MCF 10A (cell line): ENCODE results near the gene OSBPL9. TPM values are rescaled to one million over a fixed set of nuclear protein-coding genes. Genes with fewer than 3 reads are reported as not detected.

ENCODE experiments used
- BruUV-seq: library from RNA; stranded (reverse); fragments of 400-500 nt; replicated peaks from 2 replicates; lab custom pipeline; 2021; lab: Mats Ljungman, UMichigan
- CTCF ChIA-PET: fragments of 300-600 bp; sonication (Branson Sonifier 250); formaldehyde crosslinking; extraction: SDS; loops from one replicate; lab custom pipeline; 2021; ENCODE audit warnings: antibody characterized with exemption, inconsistent platforms; lab: Yijun Ruan, JAX
- POLR2A ChIA-PET: fragments of 300-600, 350-650 bp; sonication (Branson Sonifier 250); formaldehyde crosslinking; extraction: SDS; loops from one replicate; lab custom pipeline; 2020; ENCODE audit warnings: antibody characterized with exemption, inconsistent platforms; lab: Yijun Ruan, JAX
- DNase-seq: peaks from one replicate; pipeline ENCODE4 v3.0.0-alpha.2; 2018; ENCODE audit not compliant: unreplicated experiment
- H3K27ac Mint-ChIP-seq: one replicate; pipeline ENCODE4 v1.8.0; 2022; ENCODE audit warnings: mild to moderate bottlenecking, low read depth, mixed read lengths; ENCODE audit not compliant: unreplicated experiment
- H3K27me3 Mint-ChIP-seq: one replicate; pipeline ENCODE4 v1.8.0; 2022; ENCODE audit warnings: mixed read lengths; ENCODE audit not compliant: insufficient read depth, unreplicated experiment
- H3K36me3 Mint-ChIP-seq: one replicate; pipeline ENCODE4 v1.8.0; 2022; ENCODE audit warnings: mild to moderate bottlenecking, moderate library complexity, mixed read lengths; ENCODE audit not compliant: insufficient read depth, unreplicated experiment
- H3K4me1 Mint-ChIP-seq: one replicate; pipeline ENCODE4 v1.8.0; 2022; ENCODE audit warnings: mixed read lengths; ENCODE audit not compliant: insufficient read depth, unreplicated experiment
- H3K4me3 Mint-ChIP-seq: one replicate; pipeline ENCODE4 v1.8.0; 2022; ENCODE audit warnings: mild to moderate bottlenecking, moderate library complexity, mixed read lengths; ENCODE audit not compliant: unreplicated experiment
- H3K9me3 Mint-ChIP-seq: one replicate; pipeline ENCODE4 v1.8.0; 2022; ENCODE audit warnings: mixed read lengths; ENCODE audit not compliant: unreplicated experiment
- intact Hi-C: fragments of 100-400 bp; cut with micrococcal nuclease; formaldehyde crosslinking; loops from 2 replicates; pipeline ENCODE4 v1.14.1; 2022
- total RNA-seq: library from RNA; stranded (reverse); gene quantifications from 2 replicates; pipeline ENCODE4 v1.2.3, GENCODE V29; 2022
- TF ChIP-seq, protein P1 (sequence below): fragments of 200-600 bp; IDR thresholded peaks from one replicate; pipeline ENCODE4 v1.8.0; 2022; ENCODE audit warnings: antibody characterized with exemption, mild to moderate bottlenecking; ENCODE audit not compliant: unreplicated experiment

Gene OSBPL9
- total RNA-seq, 1 experiment from 2014 or later, result 51.7 TPM

DNA sequence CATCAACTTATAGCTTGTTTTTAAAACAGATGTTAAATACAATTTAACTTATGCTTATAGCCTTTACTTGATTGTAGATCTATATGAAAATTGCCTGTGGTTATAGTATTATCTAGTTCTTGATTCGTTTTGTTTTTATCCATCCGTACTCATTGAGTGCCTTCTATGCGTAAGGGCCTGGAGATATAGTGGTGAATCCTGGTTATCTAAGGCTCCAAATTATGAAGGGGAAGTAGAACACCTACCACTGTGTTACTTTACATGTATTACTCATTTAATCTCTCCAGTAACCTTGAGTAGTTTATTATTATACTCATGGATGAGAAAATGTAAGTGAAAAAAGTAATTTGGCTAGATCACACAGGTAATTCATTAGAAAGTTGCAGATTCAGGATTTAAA is 121.8 kb downstream of the OSBPL9 start:
- no peaks in the 10 kb centered on the region for H3K36me3 Mint-ChIP-seq
- H3K4me3 Mint-ChIP-seq, result no peak overlapping the region
- no peak overlapping the region for H3K27ac Mint-ChIP-seq
- POLR2A ChIA-PET, result interaction anchor here (0.9 to 2.0 kb wide), 6 partner anchors 9 to 116 kb away, joined by 4 to 17 read pairs (median 8); no protein-coding TSS in a partner anchor
- H3K4me1 Mint-ChIP-seq, result peaks cover 32% of the 10 kb centered on the region
- DNase-seq, result no peak
- CTCF ChIA-PET, result interaction anchor here (0.7 to 1.8 kb wide), 3 partner anchors 22 to 150 kb away, joined by 3 to 5 read pairs (median 3); no protein-coding TSS in a partner anchor
- H3K27me3 Mint-ChIP-seq, result no peaks in the 10 kb centered on the region
- no TSS peak for BruUV-seq
- intact Hi-C loops, result no loop called here
- TF ChIP-seq, protein P1, sequence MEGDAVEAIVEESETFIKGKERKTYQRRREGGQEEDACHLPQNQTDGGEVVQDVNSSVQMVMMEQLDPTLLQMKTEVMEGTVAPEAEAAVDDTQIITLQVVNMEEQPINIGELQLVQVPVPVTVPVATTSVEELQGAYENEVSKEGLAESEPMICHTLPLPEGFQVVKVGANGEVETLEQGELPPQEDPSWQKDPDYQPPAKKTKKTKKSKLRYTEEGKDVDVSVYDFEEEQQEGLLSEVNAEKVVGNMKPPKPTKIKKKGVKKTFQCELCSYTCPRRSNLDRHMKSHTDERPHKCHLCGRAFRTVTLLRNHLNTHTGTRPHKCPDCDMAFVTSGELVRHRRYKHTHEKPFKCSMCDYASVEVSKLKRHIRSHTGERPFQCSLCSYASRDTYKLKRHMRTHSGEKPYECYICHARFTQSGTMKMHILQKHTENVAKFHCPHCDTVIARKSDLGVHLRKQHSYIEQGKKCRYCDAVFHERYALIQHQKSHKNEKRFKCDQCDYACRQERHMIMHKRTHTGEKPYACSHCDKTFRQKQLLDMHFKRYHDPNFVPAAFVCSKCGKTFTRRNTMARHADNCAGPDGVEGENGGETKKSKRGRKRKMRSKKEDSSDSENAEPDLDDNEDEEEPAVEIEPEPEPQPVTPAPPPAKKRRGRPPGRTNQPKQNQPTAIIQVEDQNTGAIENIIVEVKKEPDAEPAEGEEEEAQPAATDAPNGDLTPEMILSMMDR, result no peak
- H3K9me3 Mint-ChIP-seq, result no peaks in the 10 kb centered on the region

DNA sequence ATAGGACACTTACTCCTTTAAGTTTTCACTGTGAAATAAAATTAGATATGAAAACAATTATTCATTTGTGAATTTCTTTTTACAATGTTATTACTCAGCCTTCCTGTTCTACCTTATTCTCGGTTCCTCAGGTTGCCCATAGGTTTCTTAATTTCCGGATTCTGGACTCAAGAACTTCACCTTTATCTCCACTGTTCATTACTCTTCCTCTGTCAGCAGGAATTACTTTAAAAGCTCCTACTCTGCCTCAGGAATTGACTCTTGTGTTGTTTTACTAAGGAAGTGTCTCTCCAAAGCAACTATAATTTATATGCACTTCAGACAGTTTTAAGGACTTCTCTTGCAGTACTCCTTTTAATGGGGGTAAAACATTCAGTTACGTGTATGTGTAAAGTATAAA is 123.8 kb downstream of the OSBPL9 start:
- Mint-ChIP-seq H3K9me3 (no peaks in the 10 kb centered on the region), H3K4me3 (no peak overlapping the region), H3K4me1 (peaks cover 28% of the 10 kb centered on the region), H3K27ac (no peak overlapping the region), H3K36me3 (no peaks in the 10 kb centered on the region), H3K27me3 (no peaks in the 10 kb centered on the region)
- no peak for DNase-seq
- ChIA-PET CTCF (interaction anchor here (0.7 kb wide), 1 partner anchor 82 kb away, joined by 4 read pairs; no protein-coding TSS in a partner anchor), POLR2A (interaction anchor here (0.7 kb wide), 1 partner anchor 1847 kb away, joined by 4 read pairs; no protein-coding TSS in a partner anchor)
- TF ChIP-seq, protein P1, result no peak
- intact Hi-C loops, result no loop called here
- BruUV-seq, result no TSS peak

DNA sequence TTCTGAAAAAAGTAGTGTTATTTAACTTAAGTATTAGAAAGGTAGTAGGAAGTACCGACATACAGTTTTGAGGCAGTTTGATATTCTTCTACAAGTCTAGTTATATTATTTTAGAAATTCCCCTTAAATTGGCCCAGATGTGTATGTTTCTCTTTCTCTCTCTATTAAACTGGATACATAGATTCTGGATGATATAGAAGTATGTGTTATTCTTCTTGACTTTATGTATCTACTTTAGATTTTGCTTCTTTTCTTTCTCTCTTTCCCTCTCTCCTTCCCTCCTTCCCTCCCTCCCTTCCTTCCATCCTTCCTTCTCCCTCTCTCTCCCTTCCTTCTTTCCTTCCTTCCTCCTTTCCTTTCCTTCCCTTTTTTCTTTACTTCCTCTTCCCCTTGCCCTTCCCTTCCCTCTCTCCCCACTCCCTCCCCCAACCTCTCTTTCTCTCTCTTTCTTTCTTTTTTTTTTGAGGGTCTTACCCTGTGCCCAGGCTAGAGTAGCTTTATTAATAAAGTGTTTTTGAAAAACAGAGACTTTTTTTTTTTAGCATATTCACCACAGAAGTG is 124.3 kb downstream of the OSBPL9 start:
- Mint-ChIP-seq H3K4me3 (no peak overlapping the region), H3K27ac (no peak overlapping the region), H3K27me3 (no peaks in the 10 kb centered on the region), H3K9me3 (no peaks in the 10 kb centered on the region), H3K4me1 (peaks cover 25% of the 10 kb centered on the region), H3K36me3 (no peaks in the 10 kb centered on the region)
- TF ChIP-seq, protein P1, result no peak
- ChIA-PET POLR2A (no interaction called here), CTCF (interaction anchor here (0.7 to 0.8 kb wide), 2 partner anchors 9 to 81 kb away, joined by 3 to 4 read pairs; no protein-coding TSS in a partner anchor)
- intact Hi-C loops, result no loop called here
- DNase-seq, result no peak
- no TSS peak for BruUV-seq

DNA sequence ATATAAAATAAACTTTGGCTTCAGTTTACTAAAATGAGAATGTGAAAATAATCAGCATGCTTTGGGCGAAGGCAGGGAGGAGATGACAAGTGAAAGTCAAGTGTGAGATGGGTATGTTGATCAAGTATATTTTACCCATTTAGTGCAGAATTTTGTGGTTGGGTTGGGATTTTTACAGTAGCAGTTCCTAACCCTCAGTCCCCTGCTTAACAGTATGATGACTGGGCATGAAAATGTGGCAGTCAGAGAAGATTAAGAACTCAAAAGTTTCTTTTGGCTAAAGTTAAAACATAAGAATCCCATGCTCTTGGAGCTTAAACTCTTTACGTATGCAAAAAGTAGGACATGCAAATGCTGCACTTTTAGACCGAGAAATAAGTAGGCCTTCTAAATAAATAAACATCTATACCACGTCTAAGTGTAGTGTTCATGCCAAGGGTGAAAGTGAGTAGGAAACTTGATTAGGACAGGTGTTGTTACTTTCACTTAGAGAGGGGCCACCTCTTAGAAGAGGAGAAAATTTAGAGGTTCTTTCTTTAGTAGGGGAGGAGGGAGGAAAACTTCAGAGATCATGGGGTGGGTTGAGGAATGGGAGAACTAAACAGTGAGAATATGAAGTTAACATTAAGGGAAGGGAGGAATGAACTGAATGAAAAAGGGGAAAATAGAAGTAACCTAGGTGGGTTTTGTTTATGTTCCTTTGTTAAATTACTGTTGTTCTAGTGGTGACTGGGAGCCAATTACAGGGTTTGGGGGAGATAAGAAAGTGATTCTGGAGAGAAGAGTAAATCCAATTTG is 127.8 kb downstream of the OSBPL9 start:
- no peak overlapping the region for H3K4me3 Mint-ChIP-seq
- TF ChIP-seq, protein P1, result no peak
- POLR2A ChIA-PET, result interaction anchor here (1.0 kb wide), 1 partner anchor 19 kb away, joined by 4 read pairs; no protein-coding TSS in a partner anchor
- peaks cover 17% of the 10 kb centered on the region for H3K4me1 Mint-ChIP-seq
- BruUV-seq, result no TSS peak
- no peaks in the 10 kb centered on the region for H3K9me3 Mint-ChIP-seq
- no peaks in the 10 kb centered on the region for H3K27me3 Mint-ChIP-seq
- intact Hi-C loops, result no loop called here
- H3K36me3 Mint-ChIP-seq, result peaks cover 17% of the 10 kb centered on the region
- DNase-seq, result no peak
- CTCF ChIA-PET, result no interaction called here
- no peak overlapping the region for H3K27ac Mint-ChIP-seq
